Heart left ventricle (tissue), 13 donors: Measurements from ENCODE around the gene HTR5A.

Experiments used
- CTCF ChIP-seq, 12 donors: fragments of 200-600 bp; sonication (generic) in 4 of 12; IDR thresholded peaks; one replicate each; pipeline versions ENCODE4 v1.5.0 to v1.8.0; 2018 to 2022; ENCODE audit warnings: antibody characterized with exemption in 12 of 12, mild to moderate bottlenecking in 5 of 12
- POLR2A ChIP-seq, 2 donors: fragments of 450-650 bp; IDR thresholded peaks; one replicate each; pipeline ENCODE4 v1.6.1; 2017; ENCODE audit warnings: antibody characterized with exemption in 2 of 2, mild to moderate bottlenecking in 2 of 2, moderate library complexity in 2 of 2
- donor health status: ischemic (EF 13 %, LVEDD 7.1; RV severe dilation, severe dysfunction).
- donor health status: DM: no; HTN: yes; CAD: no.
- donor health status: DM: no; HTN: no; CAD: no.
- donor health status: ischemic (EF 25% LVEDD 6.9; RV normal size, moderate dysfunction).
- donor health status: ischemic (EF 25% LVEDD 5.7; RV mildly dilated, moderate dysfunction).
- donor health status: ischemic (EF 35%, LVEDD 5.7; RV mildly dilated, moderate dysfunction).
- donor health status: nonischemic (EF 11% LVEDD 7.7; RV severe dilation, severe dysfunction).
- donor health status: DM: yes; HTN: yes; CAD: no.
- donor health status: PGD.
- donor health status: ischemic (EF 29% LVEDD 5.4; RV normal size, mild dysfunction).
- donor health status: nonischemic (EF 23%, LVEDD 6.1; RV moderate dilation, normal function).

- TF ChIP-seq CTCF (IDR thresholded peaks at IDR 0.05): no peak
- no peak for TF ChIP-seq POLR2A (IDR thresholded peaks at IDR 0.05)
Observed at GRCh38 chr7:155038335-155038734, 31.8 kb upstream of the HTR5A start.
